Pons (tissue), 1 donor: ENCODE measurements around the gene ATF7IP2.

Source experiments
- DNase-seq: peaks from one replicate; pipeline ENCODE4 v3.0.0-alpha.2; 2016; ENCODE audit warnings: low spot score

Gene ATF7IP2

GRCh38 chr16:10511829-10512228 is 126.0 kb downstream of the ATF7IP2 start:
- DNase-seq: no peak

GRCh38 chr16:10514369-10515055 is 128.7 kb downstream of the ATF7IP2 start:
- DNase-seq: peak; percentile 37

GRCh38 chr16:10517868-10518267 is 132.0 kb downstream of the ATF7IP2 start:
- DNase-seq: no peak

- DNase-seq: no peak
These were observed 132.7 kb downstream of the ATF7IP2 start for GRCh38 chr16:10518479-10519041.

- DNase-seq: no peak
These were observed 133.4 kb downstream of the ATF7IP2 start for GRCh38 chr16:10519297-10519696.

- DNase-seq: no peak
These were observed 134.3 kb downstream of the ATF7IP2 start for GRCh38 chr16:10519929-10520868.

GRCh38 chr16:10520869-10521578 is 135.2 kb downstream of the ATF7IP2 start:
- DNase-seq: no peak

- peak; percentile 47 for DNase-seq
These were observed 135.9 kb downstream of the ATF7IP2 start for GRCh38 chr16:10521681-10522274.

GRCh38 chr16:10522966-10523365 is 137.1 kb downstream of the ATF7IP2 start:
- no peak for DNase-seq

- no peak for DNase-seq
These were observed 139.5 kb downstream of the ATF7IP2 start for GRCh38 chr16:10525214-10525825.

- DNase-seq: no peak
These were observed 141.1 kb downstream of the ATF7IP2 start for GRCh38 chr16:10526962-10527361.

- DNase-seq: no peak
These were observed 142.8 kb downstream of the ATF7IP2 start for GRCh38 chr16:10528635-10529034.

GRCh38 chr16:10529895-10530669 is 144.2 kb downstream of the ATF7IP2 start:
- no peak for DNase-seq

- DNase-seq: no peak
These were observed 144.8 kb downstream of the ATF7IP2 start for GRCh38 chr16:10530685-10531084.

GRCh38 chr16:10531582-10531981 is 145.7 kb downstream of the ATF7IP2 start:
- no peak for DNase-seq
